Suprapubic skin (tissue), 3 donors: ENCODE measurements around the gene KRTAP5-11.

ENCODE experiments used
- CTCF ChIP-seq, 2 donors: fragments of 200-600 bp in 1 of 2; fragments of 450-650 bp in 1 of 2; sonication (generic) in 1 of 2; IDR thresholded peaks; one replicate each; pipeline ENCODE4 v1.5.1; 2016 to 2019; ENCODE audit warnings: antibody characterized with exemption in 2 of 2, mild to moderate bottlenecking in 1 of 2, moderate library complexity in 1 of 2
- POLR2AphosphoS5 ChIP-seq, 3 donors: sonication (generic); formaldehyde crosslinking; IDR thresholded peaks; one replicate each; pipeline ENCODE4 v1.6.1; 2017; ENCODE audit warnings: antibody characterized with exemption in 3 of 3

GRCh38 chr11:71555508-71555907, 27.2 kb downstream of the KRTAP5-11 start:
- no peak for TF ChIP-seq CTCF (IDR thresholded peaks at IDR 0.05)
- TF ChIP-seq POLR2AphosphoS5 (IDR thresholded peaks at IDR 0.05) = no peak
